Measurements from ENCODE around the gene ALOX5AP.

- TF ChIP-seq CTCF (conservative IDR thresholded peaks at IDR 0.05; ENCODE audit: low read depth, low read length) (no peak), EZH2 (IDR thresholded peaks at IDR 0.05; ENCODE audit: low read length, unreplicated experiment) (no peak), EZH2phosphoT487 (IDR thresholded peaks at IDR 0.05; ENCODE audit: borderline replicate concordance, low read length) (no peak)
Measured at GRCh38 chr13:30743319-30744055, 8.1 kb downstream of the ALOX5AP start.

Data from PC-3 (cell line).